ENCODE results near the gene FAM168A.

DNA sequence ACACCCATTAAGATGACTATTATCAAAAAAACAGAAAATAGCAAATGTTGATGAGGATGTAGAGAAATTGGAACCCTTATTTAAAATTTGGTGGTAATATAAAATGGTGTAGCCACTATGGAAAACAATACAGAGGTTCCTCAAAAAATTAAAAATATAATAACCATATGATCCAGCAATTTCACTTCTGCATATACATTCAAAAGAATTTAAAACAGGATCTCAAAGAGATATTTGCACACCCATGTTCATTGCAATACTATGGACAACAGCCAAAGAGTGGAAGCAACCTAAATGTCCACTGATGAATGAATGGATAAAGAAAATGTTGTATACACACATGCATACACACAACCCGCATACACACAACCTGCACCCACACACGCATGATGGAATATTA lies 102.2 kb downstream of the FAM168A start:
- TF ChIP-seq CSDC2 (CRISPR knock-in tag; IDR thresholded peaks at IDR 0.05) (no peak), ZFP3 (CRISPR knock-in tag; IDR thresholded peaks at IDR 0.05) (no peak), ESRRG (CRISPR knock-in tag; IDR thresholded peaks at IDR 0.05) (no peak)
- TF ChIP-seq, protein P1, sequence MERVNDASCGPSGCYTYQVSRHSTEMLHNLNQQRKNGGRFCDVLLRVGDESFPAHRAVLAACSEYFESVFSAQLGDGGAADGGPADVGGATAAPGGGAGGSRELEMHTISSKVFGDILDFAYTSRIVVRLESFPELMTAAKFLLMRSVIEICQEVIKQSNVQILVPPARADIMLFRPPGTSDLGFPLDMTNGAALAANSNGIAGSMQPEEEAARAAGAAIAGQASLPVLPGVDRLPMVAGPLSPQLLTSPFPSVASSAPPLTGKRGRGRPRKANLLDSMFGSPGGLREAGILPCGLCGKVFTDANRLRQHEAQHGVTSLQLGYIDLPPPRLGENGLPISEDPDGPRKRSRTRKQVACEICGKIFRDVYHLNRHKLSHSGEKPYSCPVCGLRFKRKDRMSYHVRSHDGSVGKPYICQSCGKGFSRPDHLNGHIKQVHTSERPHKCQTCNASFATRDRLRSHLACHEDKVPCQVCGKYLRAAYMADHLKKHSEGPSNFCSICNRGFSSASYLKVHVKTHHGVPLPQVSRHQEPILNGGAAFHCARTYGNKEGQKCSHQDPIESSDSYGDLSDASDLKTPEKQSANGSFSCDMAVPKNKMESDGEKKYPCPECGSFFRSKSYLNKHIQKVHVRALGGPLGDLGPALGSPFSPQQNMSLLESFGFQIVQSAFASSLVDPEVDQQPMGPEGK (CRISPR knock-in tag; IDR thresholded peaks at IDR 0.05; ENCODE audit: borderline replicate concordance), result no peak
